ENCODE measurements around the gene TBC1D8. TPM values are rescaled to one million over a fixed set of nuclear protein-coding genes. Genes with fewer than 3 reads are reported as not detected.

The TBC1D8 gene
- total and polyA plus RNA-seq, 2 of the 13 experiments (the other 11 are each of a cell fraction or from before 2014, with no cell fraction given), result 45.1 to 95.4 TPM

- TF ChIP-seq SOX13 (IDR thresholded peaks at IDR 0.05) (no peak), SOX13 (CRISPR knock-in tag; conservative IDR thresholded peaks at IDR 0.05 in 1 of 2, IDR thresholded peaks at IDR 0.05 in 1 of 2) (peak in 1 of 2 experiments; percentile 52; a peak in 1 of 4 replicates), THAP8 (CRISPR knock-in tag; IDR thresholded peaks at IDR 0.05; ENCODE audit: borderline replicate concordance) (no peak), ATF7 (IDR thresholded peaks at IDR 0.05) (no peak), ATF7 (CRISPR knock-in tag; IDR thresholded peaks at IDR 0.05) (no peak), ZNF547 (CRISPR knock-in tag; IDR thresholded peaks at IDR 0.05) (0 out of 2 replicates have a peak, but pooled peaks have one; percentile 52), ZNF746 (CRISPR knock-in tag; IDR thresholded peaks at IDR 0.05) (peak; percentile 55; the same call in 1 of the 2 replicates), PRMT3 (CRISPR knock-in tag; IDR thresholded peaks at IDR 0.05; ENCODE audit: borderline replicate concordance, low read depth) (no peak), ZNF546 (CRISPR knock-in tag; conservative IDR thresholded peaks at IDR 0.05) (0 out of 2 replicates have a peak, but pooled peaks have one; percentile 25), FOXC1 (CRISPR knock-in tag; IDR thresholded peaks at IDR 0.05; ENCODE audit: borderline replicate concordance) (peak; percentile 55; the same call in 1 of the 2 replicates), RXRB (CRISPR knock-in tag; IDR thresholded peaks at IDR 0.05; ENCODE audit: borderline replicate concordance) (peak; percentile 81), RARA (CRISPR knock-in tag; IDR thresholded peaks at IDR 0.05) (peak; percentile 75), KDM3A (CRISPR knock-in tag; IDR thresholded peaks at IDR 0.05; ENCODE audit: low read depth) (0 out of 2 replicates have a peak, but pooled peaks have one; percentile 41), ZNF607 (CRISPR knock-in tag; IDR thresholded peaks at IDR 0.05; ENCODE audit: borderline replicate concordance) (peak; percentile 60; the same call in 1 of the 2 replicates), ZNF773 (CRISPR knock-in tag; IDR thresholded peaks at IDR 0.05; ENCODE audit: borderline replicate concordance) (0 out of 2 replicates have a peak, but pooled peaks have one; percentile 45), TARDBP (CRISPR knock-in tag; IDR thresholded peaks at IDR 0.05) (peak; percentile 69), JUN (CRISPR knock-in tag; IDR thresholded peaks at IDR 0.05) (0 out of 2 replicates have a peak, but pooled peaks have one; percentile 11), ZNF280B (CRISPR knock-in tag; IDR thresholded peaks at IDR 0.05; ENCODE audit: borderline replicate concordance) (peak; percentile 67; the same call in 1 of the 2 replicates), RXRA (CRISPR knock-in tag; IDR thresholded peaks at IDR 0.05) (peak; percentile 60; the same call in 1 of the 2 replicates), HDAC2 (CRISPR knock-in tag; IDR thresholded peaks at IDR 0.05) (peak; percentile 69; the same call in 1 of the 2 replicates)
- TF ChIP-seq, protein P1, sequence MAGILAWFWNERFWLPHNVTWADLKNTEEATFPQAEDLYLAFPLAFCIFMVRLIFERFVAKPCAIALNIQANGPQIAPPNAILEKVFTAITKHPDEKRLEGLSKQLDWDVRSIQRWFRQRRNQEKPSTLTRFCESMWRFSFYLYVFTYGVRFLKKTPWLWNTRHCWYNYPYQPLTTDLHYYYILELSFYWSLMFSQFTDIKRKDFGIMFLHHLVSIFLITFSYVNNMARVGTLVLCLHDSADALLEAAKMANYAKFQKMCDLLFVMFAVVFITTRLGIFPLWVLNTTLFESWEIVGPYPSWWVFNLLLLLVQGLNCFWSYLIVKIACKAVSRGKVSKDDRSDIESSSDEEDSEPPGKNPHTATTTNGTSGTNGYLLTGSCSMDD (CRISPR knock-in tag; IDR thresholded peaks at IDR 0.05), result no peak
- TF ChIP-seq, protein P2, sequence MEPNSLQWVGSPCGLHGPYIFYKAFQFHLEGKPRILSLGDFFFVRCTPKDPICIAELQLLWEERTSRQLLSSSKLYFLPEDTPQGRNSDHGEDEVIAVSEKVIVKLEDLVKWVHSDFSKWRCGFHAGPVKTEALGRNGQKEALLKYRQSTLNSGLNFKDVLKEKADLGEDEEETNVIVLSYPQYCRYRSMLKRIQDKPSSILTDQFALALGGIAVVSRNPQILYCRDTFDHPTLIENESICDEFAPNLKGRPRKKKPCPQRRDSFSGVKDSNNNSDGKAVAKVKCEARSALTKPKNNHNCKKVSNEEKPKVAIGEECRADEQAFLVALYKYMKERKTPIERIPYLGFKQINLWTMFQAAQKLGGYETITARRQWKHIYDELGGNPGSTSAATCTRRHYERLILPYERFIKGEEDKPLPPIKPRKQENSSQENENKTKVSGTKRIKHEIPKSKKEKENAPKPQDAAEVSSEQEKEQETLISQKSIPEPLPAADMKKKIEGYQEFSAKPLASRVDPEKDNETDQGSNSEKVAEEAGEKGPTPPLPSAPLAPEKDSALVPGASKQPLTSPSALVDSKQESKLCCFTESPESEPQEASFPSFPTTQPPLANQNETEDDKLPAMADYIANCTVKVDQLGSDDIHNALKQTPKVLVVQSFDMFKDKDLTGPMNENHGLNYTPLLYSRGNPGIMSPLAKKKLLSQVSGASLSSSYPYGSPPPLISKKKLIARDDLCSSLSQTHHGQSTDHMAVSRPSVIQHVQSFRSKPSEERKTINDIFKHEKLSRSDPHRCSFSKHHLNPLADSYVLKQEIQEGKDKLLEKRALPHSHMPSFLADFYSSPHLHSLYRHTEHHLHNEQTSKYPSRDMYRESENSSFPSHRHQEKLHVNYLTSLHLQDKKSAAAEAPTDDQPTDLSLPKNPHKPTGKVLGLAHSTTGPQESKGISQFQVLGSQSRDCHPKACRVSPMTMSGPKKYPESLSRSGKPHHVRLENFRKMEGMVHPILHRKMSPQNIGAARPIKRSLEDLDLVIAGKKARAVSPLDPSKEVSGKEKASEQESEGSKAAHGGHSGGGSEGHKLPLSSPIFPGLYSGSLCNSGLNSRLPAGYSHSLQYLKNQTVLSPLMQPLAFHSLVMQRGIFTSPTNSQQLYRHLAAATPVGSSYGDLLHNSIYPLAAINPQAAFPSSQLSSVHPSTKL (CRISPR knock-in tag; IDR thresholded peaks at IDR 0.05), result peak; percentile 61
Observed at GRCh38 chr2:101152272-101153076, 1.3 kb upstream of the TBC1D8 start (continued).

Data from HepG2 (cell line).